Vagina (tissue), 2 donors: ENCODE measurements around the gene BEGAIN. TPM values are rescaled to one million over a fixed set of nuclear protein-coding genes. Genes with fewer than 3 reads are reported as not detected.

Experiments used
- DNase-seq, 2 donors: peaks; one replicate each; pipeline ENCODE4 v3.0.0-alpha.2; 2017; ENCODE audit errors: extremely low spot score in 2 of 2
- H3K27ac ChIP-seq: fragments of 200-600 bp; sonication (generic); one replicate; pipeline ENCODE4 v1.5.1; 2019
- H3K27me3 ChIP-seq: fragments of 200-600 bp; sonication (generic); one replicate; pipeline ENCODE4 v1.5.1; 2019
- H3K36me3 ChIP-seq, 2 donors: fragments of 200-600 bp; sonication (generic); one replicate each; pipeline ENCODE4 v1.5.1; 2017 to 2019
- H3K4me1 ChIP-seq: fragments of 200-600 bp; sonication (generic); one replicate; pipeline ENCODE4 v1.5.1; 2019
- H3K4me3 ChIP-seq, 2 donors: fragments of 200-600 bp; sonication (generic); 1 replicate in 1 of 2; 2 replicates in 1 of 2; pipeline ENCODE4 v1.5.1; 2016 to 2019
- H3K9me3 ChIP-seq: fragments of 200-600 bp; sonication (generic); one replicate; pipeline ENCODE4 v1.5.1; 2019
- CTCF ChIP-seq, 3 experiments: fragments of 450-650 bp in 2 of 3; fragments of 200-600 bp in 1 of 3; sonication (generic) in 1 of 3; IDR thresholded peaks; one replicate each; pipeline ENCODE4 v1.5.1; 2017 to 2019; ENCODE audit warnings: antibody characterized with exemption in 3 of 3, mild to moderate bottlenecking in 2 of 3, moderate library complexity in 2 of 3
- POLR2A ChIP-seq, 2 donors: fragments of 450-650 bp; IDR thresholded peaks; one replicate each; pipeline ENCODE4 v1.6.1; 2017; ENCODE audit warnings: antibody characterized with exemption in 2 of 2, mild to moderate bottlenecking in 2 of 2, moderate library complexity in 2 of 2
- POLR2AphosphoS5 ChIP-seq, 2 donors: sonication (generic); formaldehyde crosslinking; IDR thresholded peaks; one replicate each; pipeline ENCODE4 v1.9.0; 2017; ENCODE audit warnings: antibody characterized with exemption in 2 of 2, mild to moderate bottlenecking in 2 of 2, low read depth in 1 of 2; ENCODE audit not compliant: insufficient read depth in 1 of 2
- intact Hi-C: fragments of 100-400 bp; cut with DNase I; formaldehyde crosslinking; loops from one replicate; pipeline ENCODE4 v1.15.1; 2023
- total RNA-seq: library from RNA; depleted of rRNA; stranded (reverse); fragments of >200 nt; gene quantifications from one replicate; pipeline ENCODE4 v1.2.3, GENCODE V29; 2016

BEGAIN gene
- total RNA-seq, 1 donor from 2014 or later: 3.4 TPM

- H3K4me1 ChIP-seq: peaks cover 22% of the 10 kb centered on the region
- intact Hi-C loops: no loop called here
- TF ChIP-seq POLR2A (IDR thresholded peaks at IDR 0.05): no peak
- TF ChIP-seq CTCF (IDR thresholded peaks at IDR 0.05): no peak
- TF ChIP-seq POLR2AphosphoS5 (IDR thresholded peaks at IDR 0.05; ENCODE audit: insufficient read depth in 1 of 2, low read depth in 1 of 2): no peak
- peak overlapping the region in 1 of 2 donors; percentile 58 for H3K4me3 ChIP-seq
- peaks cover 9% of the 10 kb centered on the region for H3K27me3 ChIP-seq
- no peaks in the 10 kb centered on the region for H3K36me3 ChIP-seq
- no peak overlapping the region for H3K27ac ChIP-seq
- no peak for DNase-seq
- no peaks in the 10 kb centered on the region for H3K9me3 ChIP-seq
Observed at GRCh38 chr14:100566586-100566985, 20.6 kb downstream of the BEGAIN start.

- intact Hi-C loops: no loop called here
- Histone ChIP-seq H3K4me1 (peaks cover 22% of the 10 kb centered on the region), H3K36me3 (no peaks in the 10 kb centered on the region), H3K27ac (no peak overlapping the region), H3K27me3 (peaks cover 9% of the 10 kb centered on the region), H3K4me3 (no peak overlapping the region), H3K9me3 (no peaks in the 10 kb centered on the region)
- DNase-seq: no peak
- TF ChIP-seq POLR2A (IDR thresholded peaks at IDR 0.05) (no peak), POLR2AphosphoS5 (IDR thresholded peaks at IDR 0.05; ENCODE audit: insufficient read depth in 1 of 2, low read depth in 1 of 2) (no peak), CTCF (IDR thresholded peaks at IDR 0.05) (no peak)
Observed at GRCh38 chr14:100566119-100566518, 21.1 kb downstream of the BEGAIN start.

- Histone ChIP-seq H3K27me3 (peaks cover 9% of the 10 kb centered on the region), H3K9me3 (no peaks in the 10 kb centered on the region), H3K27ac (no peak overlapping the region), H3K4me1 (peaks cover 22% of the 10 kb centered on the region), H3K4me3 (no peak overlapping the region), H3K36me3 (no peaks in the 10 kb centered on the region)
- TF ChIP-seq POLR2AphosphoS5 (IDR thresholded peaks at IDR 0.05; ENCODE audit: insufficient read depth in 1 of 2, low read depth in 1 of 2) (no peak), CTCF (IDR thresholded peaks at IDR 0.05) (no peak), POLR2A (IDR thresholded peaks at IDR 0.05) (no peak)
- DNase-seq: no peak
- intact Hi-C loops: no loop called here
Observed at GRCh38 chr14:100565650-100566049, 21.6 kb downstream of the BEGAIN start.

- no peaks in the 10 kb centered on the region for H3K9me3 ChIP-seq
- peaks cover 4% of the 10 kb centered on the region for H3K27me3 ChIP-seq
- intact Hi-C loops: no loop called here
- TF ChIP-seq POLR2A (IDR thresholded peaks at IDR 0.05) (no peak), POLR2AphosphoS5 (IDR thresholded peaks at IDR 0.05; ENCODE audit: insufficient read depth in 1 of 2, low read depth in 1 of 2) (no peak), CTCF (IDR thresholded peaks at IDR 0.05) (no peak)
- no peak for DNase-seq
- no peak overlapping the region for H3K4me3 ChIP-seq
- H3K36me3 ChIP-seq: no peaks in the 10 kb centered on the region
- H3K4me1 ChIP-seq: peaks cover 22% of the 10 kb centered on the region
- no peak overlapping the region for H3K27ac ChIP-seq
Observed at GRCh38 chr14:100564512-100564911, 22.7 kb downstream of the BEGAIN start.

GRCh38 chr14:100562751-100563150, 24.5 kb downstream of the BEGAIN start:
- no peak for DNase-seq
- H3K4me3 ChIP-seq: no peak overlapping the region
- no peak overlapping the region for H3K27ac ChIP-seq
- intact Hi-C loops: no loop called here
- H3K36me3 ChIP-seq: no peaks in the 10 kb centered on the region
- no peak for TF ChIP-seq POLR2AphosphoS5 (IDR thresholded peaks at IDR 0.05; ENCODE audit: insufficient read depth in 1 of 2, low read depth in 1 of 2)
- TF ChIP-seq CTCF (IDR thresholded peaks at IDR 0.05): no peak
- no peak for TF ChIP-seq POLR2A (IDR thresholded peaks at IDR 0.05)
- H3K4me1 ChIP-seq: peaks cover 10% of the 10 kb centered on the region
- no peaks in the 10 kb centered on the region for H3K9me3 ChIP-seq
- H3K27me3 ChIP-seq: no peaks in the 10 kb centered on the region
